Measurements from ENCODE around the gene NAPSA.
"Not testable (repeated sequence)": the region's sequence is repeated elsewhere in the genome, so short reads cannot be mapped to it uniquely, and the experiment has no call there.

NAPSA gene

GRCh38 chr19:50330365-50331078, 34.9 kb downstream of the NAPSA start:
- peak; percentile 97 for DNase-seq (ENCODE audit: low spot score)

GRCh38 chr19:50329926-50330294, 35.5 kb downstream of the NAPSA start:
- not testable (repeated sequence) for DNase-seq (ENCODE audit: low spot score)

GRCh38 chr19:50329146-50329925, 36.1 kb downstream of the NAPSA start, which contains the start of gene KCNC3:
KCNC3 (minus strand) TSS chr19:50329377; CDS start chr19:50329082, 295 bp downstream.
- DNase-seq (ENCODE audit: low spot score), result peak; percentile 93

- no peak for DNase-seq (ENCODE audit: low spot score)
Measured at GRCh38 chr19:50328873-50329145, 36.6 kb downstream of the NAPSA start.

- DNase-seq (ENCODE audit: low spot score), result peak; percentile 71
Measured at GRCh38 chr19:50328224-50328872, 37.1 kb downstream of the NAPSA start.

- no peak for DNase-seq (ENCODE audit: low spot score)
Measured at GRCh38 chr19:50327461-50328223, 37.8 kb downstream of the NAPSA start.

- DNase-seq (ENCODE audit: low spot score), result no peak
Measured at GRCh38 chr19:50327013-50327412, 38.4 kb downstream of the NAPSA start.

- DNase-seq (ENCODE audit: low spot score), result no peak
Measured at GRCh38 chr19:50326101-50326664, 39.3 kb downstream of the NAPSA start.

GRCh38 chr19:50325310-50326100, 39.9 kb downstream of the NAPSA start:
- peak; percentile 100 for DNase-seq (ENCODE audit: low spot score)

GRCh38 chr19:50324331-50324730, 41.1 kb downstream of the NAPSA start:
- no peak for DNase-seq (ENCODE audit: low spot score)

GRCh38 chr19:50323782-50324133, 41.7 kb downstream of the NAPSA start:
- no peak for DNase-seq (ENCODE audit: low spot score)

- DNase-seq (ENCODE audit: low spot score), result no peak
Measured at GRCh38 chr19:50322931-50323781, 42.3 kb downstream of the NAPSA start.

- DNase-seq (ENCODE audit: low spot score), result no peak
Measured at GRCh38 chr19:50322234-50322633, 43.2 kb downstream of the NAPSA start.

- DNase-seq (ENCODE audit: low spot score), result no peak
Measured at GRCh38 chr19:50321831-50322230, 43.6 kb downstream of the NAPSA start.

- no peak for DNase-seq (ENCODE audit: low spot score)
Measured at GRCh38 chr19:50320596-50320995, 44.8 kb downstream of the NAPSA start.

GRCh38 chr19:50320051-50320450, 45.4 kb downstream of the NAPSA start:
- DNase-seq (ENCODE audit: low spot score), result no peak

- no peak for DNase-seq (ENCODE audit: low spot score)
Measured at GRCh38 chr19:50319156-50319555, 46.3 kb downstream of the NAPSA start.

- DNase-seq (ENCODE audit: low spot score), result no peak
Measured at GRCh38 chr19:50318438-50318837, 47.0 kb downstream of the NAPSA start.

- no peak for DNase-seq (ENCODE audit: low spot score)
Measured at GRCh38 chr19:50317115-50317514, 48.3 kb downstream of the NAPSA start.

- peak; percentile 69 for DNase-seq (ENCODE audit: low spot score)
Measured at GRCh38 chr19:50315773-50316448, 49.5 kb downstream of the NAPSA start.

Measured in D341Med (cell line).